D721Med (cell line): ENCODE data around the gene NABP2.
"Not testable (repeated sequence)": the region's sequence is repeated elsewhere in the genome, so short reads cannot be mapped to it uniquely, and the experiment has no call there.

Experiments
- DNase-seq: peaks from one replicate; pipeline ENCODE4 v3.0.0; 2011; ENCODE audit warnings: low spot score; ENCODE audit not compliant: insufficient read length
- FAIRE-seq: peaks from 2 replicates; lab custom pipeline; 2011; peaks lifted over from hg19 to GRCh38; lab: Jason Lieb, UNC
- CTCF ChIP-seq: IDR thresholded peaks from 2 replicates; pipeline ENCODE4 v1.5.1; 2012; ENCODE audit warnings: mild to moderate bottlenecking, control low read depth; ENCODE audit not compliant: insufficient read depth; ENCODE audit errors: missing control alignments

Gene NABP2

GRCh38 chr12:56260921-56261320 lies 36.8 kb downstream of the NABP2 start:
- TF ChIP-seq CTCF, result no peak
- no peak for FAIRE-seq

DNA sequence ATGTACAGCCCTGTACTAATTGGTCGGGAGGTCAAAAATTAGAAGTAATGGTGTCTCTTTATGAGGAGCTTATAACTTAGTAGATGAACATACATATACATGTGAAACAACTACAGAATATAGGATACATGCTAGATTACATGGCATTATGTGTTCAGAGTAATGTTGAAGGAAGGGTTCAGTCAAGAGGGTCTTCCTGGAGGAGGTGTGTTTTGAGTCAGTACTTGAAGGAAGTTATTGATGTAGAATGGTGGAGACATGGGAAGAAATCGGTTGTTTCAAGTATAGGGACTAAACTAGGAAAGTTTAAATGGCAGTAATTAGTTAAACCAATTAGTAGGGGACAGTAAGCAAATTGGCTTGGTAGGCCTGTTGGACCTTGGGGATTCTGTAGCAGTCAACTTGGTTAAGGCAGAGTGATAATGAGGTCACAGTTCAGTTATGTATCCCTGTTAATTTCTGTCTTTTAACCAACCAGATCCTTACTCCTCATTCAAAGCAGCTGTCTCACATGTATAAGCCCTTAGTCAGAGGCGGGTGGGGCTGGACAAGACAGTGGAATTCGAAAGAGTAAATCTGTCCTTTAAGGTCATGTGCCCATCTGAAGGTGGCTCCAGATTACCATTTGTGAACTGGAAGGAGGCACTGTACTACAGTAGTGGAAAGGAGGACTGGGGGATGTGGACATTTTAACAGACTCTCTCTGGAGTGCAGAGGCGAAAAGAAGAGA lies 37.5 kb downstream of the NABP2 start:
- FAIRE-seq (no peak), DNase-seq (no peak)

More at GRCh38 chr12:56260921-56261320, 36.8 kb downstream of the NABP2 start:
- no peak for DNase-seq

DNA sequence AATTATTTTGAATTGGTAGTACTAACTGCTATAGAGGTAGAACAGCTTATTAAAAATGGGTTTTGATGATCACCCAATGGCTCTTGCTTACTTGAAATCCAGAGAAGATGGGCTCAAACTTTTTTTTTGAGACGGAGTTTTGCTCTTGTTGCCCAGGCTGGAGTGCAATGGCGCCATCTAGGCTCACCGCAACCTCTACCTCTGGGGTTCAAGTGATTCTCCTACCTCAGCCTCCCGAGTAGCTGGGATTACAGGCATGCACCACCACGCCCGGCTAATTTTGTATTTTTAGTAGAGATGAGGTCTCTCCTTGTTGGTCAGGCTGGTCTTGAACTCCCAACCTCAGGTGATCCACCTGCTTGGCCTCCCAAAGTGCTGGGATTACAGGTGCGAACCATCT lies 38.8 kb downstream of the NABP2 start:
- FAIRE-seq, result not testable (repeated sequence)

More for the DNA sequence above, 37.5 kb downstream of the NABP2 start:
- TF ChIP-seq CTCF, result no peak

DNA sequence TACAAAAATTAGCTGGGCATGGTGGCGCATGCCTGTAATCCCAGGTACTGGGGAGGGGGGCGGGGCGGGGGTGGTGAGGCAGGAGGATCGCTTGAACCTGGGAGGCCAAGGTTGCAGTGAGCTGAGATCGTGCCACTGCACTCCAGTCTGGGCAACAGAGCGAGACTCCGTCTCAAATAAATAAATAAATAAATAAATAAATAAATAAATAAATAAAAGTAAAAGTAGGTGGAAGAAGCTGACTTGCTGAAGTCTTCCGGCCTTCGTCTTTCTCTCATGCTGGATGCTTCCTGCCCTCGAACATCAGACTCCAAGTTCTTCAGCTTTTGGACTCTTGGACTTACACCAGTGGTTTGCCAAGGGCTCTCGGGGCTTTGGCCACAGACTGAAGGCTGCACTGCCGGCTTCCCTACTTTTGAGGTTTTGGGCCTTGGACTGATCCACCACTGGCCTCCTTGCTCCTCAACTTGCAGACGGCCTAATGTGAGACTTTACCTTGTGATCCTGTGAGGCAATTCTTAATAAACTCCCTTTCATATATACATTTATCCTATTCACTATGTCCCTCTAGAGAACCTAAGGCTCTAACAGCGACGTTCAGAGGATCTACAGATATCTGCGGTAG lies 42.0 kb downstream of the NABP2 start:
- FAIRE-seq, DNase-seq: not testable (repeated sequence)

More for the DNA sequence above, 38.8 kb downstream of the NABP2 start:
- not testable (repeated sequence) for DNase-seq

- TF ChIP-seq CTCF, result peak; percentile 35
- DNase-seq (peak; percentile 94), FAIRE-seq (no peak)
Measured at GRCh38 chr12:56266693-56267442, 42.7 kb downstream of the NABP2 start, which contains the start of gene COQ10A. Gene COQ10A, plus strand, starts transcription at chr12:56266942. Its CDS starts 177 bp downstream, at chr12:56267119.

DNA sequence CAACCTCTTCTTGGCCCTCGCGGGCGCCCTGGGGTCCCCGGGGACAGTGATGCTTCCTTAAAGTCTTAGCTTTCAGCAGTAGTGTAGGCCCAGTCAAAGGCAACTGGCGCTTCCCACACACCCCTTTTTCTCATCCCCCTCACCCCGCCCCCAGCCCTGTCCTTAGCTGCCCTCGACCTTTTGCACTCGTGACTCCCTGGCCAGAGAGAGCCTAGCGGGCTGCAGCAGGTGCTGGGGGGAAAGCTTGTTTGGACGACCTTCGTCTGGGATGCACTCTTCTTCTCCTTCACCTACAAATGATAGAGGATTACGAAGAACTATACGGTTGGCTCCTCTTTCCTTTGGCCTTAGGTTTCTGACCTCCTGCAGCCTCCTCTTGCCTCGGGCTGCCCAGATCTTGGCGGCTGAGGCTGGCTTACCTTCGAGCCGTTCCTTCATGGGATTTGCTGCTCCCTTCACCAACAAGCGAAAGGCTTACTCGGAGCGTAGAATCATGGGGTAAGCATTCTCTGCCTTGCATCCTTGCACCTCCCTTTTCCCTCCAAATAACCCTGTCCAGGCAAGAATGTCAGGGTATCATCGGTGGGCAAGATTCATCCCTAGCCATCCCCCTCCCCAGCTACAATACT lies 43.4 kb downstream of the NABP2 start:
- no peak for FAIRE-seq

DNA sequence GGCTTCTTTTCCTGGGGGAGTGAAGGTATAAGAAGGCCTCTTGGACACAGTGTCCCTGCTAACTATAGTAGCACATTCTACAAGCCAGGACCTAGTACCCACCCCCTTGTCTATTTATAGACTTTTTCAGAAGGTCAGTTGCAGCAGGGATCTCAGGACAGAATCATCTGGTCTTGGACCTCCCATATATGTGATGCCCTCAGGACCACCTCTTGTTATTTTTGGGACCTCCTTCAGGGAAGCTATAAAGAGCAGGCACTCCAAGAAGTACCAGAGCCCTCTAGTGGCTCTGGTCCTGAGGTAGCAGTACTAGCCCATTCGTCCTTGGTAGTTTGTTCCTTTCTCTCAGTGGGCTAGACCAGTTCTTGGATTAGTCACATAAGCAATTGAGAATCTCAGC lies 46.9 kb downstream of the NABP2 start:
- FAIRE-seq (no peak), DNase-seq (no peak)
- TF ChIP-seq CTCF, result peak; percentile 37

More for the DNA sequence above, 43.4 kb downstream of the NABP2 start:
- TF ChIP-seq CTCF, result no peak
- DNase-seq, result no peak

DNA sequence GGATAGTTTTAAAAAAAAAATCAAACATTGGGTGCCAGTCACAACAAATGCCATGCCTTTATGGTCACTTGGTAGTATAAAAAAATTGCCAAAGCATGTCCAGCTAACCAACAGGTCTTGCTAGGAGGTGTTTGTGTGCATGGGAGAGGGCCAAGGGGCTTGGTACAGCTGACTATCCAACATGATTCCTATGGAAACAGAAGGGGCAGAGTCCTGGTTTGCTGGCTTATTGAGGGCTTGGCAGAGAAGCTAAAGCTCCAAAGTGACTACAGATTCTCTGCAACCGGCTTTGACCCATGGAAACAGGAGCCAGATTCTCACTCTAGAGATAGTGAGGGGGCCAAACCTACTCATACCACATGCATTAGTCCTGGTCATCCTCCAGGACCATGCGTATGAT lies 48.3 kb downstream of the NABP2 start:
- FAIRE-seq, DNase-seq: not testable (repeated sequence)
